HCT116 (cell line): Measurements from ENCODE around the gene PDZRN4. TPM values are rescaled to one million over a fixed set of nuclear protein-coding genes. Genes with fewer than 3 reads are reported as not detected.

ENCODE experiments used
- ATAC-seq: fragments of 200-7000 bp; cut with Tn5 transposase; 2 replicates; pipeline ENCODE4 v1.9.1; 2020; ENCODE audit warnings: mild to moderate bottlenecking, moderate library complexity
- BruUV-seq: library from RNA; stranded (reverse); fragments of 400-500 nt; replicated peaks from 2 replicates; lab custom pipeline; 2021; lab: Mats Ljungman, UMichigan
- CTCF ChIA-PET: fragments of 300-600 bp; sonication (Branson Sonifier 250); formaldehyde crosslinking; loops from one replicate; lab custom pipeline; 2021; ENCODE audit warnings: antibody characterized with exemption; lab: Charles Lee
- POLR2A ChIA-PET: fragments of 300-600, 350-600 bp; sonication (Branson Sonifier 250); formaldehyde crosslinking; loops from one replicate; lab custom pipeline; 2021; ENCODE audit warnings: antibody characterized with exemption; lab: Charles Lee
- RAD21 ChIA-PET, 2 experiments: fragments of 300-600 bp; sonication (Branson Sonifier 250); formaldehyde crosslinking; loops; one replicate each; lab custom pipeline; 2023; ENCODE audit warnings: low total read pairs in 2 of 2; ENCODE audit not compliant: uncharacterized antibody in 2 of 2, unreplicated experiment in 2 of 2, low non-redundant PET in 1 of 2; lab: Charles Lee
- DNase-seq: peaks from one replicate; pipeline ENCODE4 v3.0.0-alpha.2; 2010; ENCODE audit warnings: low read depth, low spot score
- H2AFZ ChIP-seq: fragments of 200-600 bp; shearing (Covaris generic), sonication (generic); 2 replicates; pipeline ENCODE4 v1.6.1; 2017; ENCODE audit warnings: low read depth, mixed run types, mixed read lengths, antibody characterized with exemption, low read length; ENCODE audit not compliant: poor library complexity, severe bottlenecking
- H3K27ac ChIP-seq: 2 replicates; pipeline ENCODE4 v1.5.1; 2012; ENCODE audit warnings: low read depth, low read length
- H3K27me3 ChIP-seq: fragments of 200-600 bp; sonication (generic); 2 replicates; pipeline ENCODE4 v1.6.1; 2016; ENCODE audit warnings: mixed run types, low read length, mixed read lengths; ENCODE audit not compliant: insufficient read depth
- H3K36me3 ChIP-seq, 2 experiments: fragments of 200-500 bp in 1 of 2; fragments of 200-600 bp in 1 of 2; sonication (Bioruptor generic) in 1 of 2; sonication (generic) in 1 of 2; 2 replicates each; pipeline versions ENCODE4 v1.5.1 to v1.6.1; 2014 to 2016; ENCODE audit warnings: low read length in 2 of 2, inconsistent platforms in 1 of 2, mixed read lengths in 1 of 2, mixed run types in 1 of 2; ENCODE audit not compliant: insufficient read depth in 2 of 2, control insufficient read depth in 1 of 2
- H3K4me1 ChIP-seq, 2 experiments: fragments of 200-600 bp in 1 of 2; sonication (generic) in 1 of 2; 2 replicates each; pipeline versions ENCODE4 v1.5.1 to v1.6.1; 2012 to 2017; ENCODE audit warnings: low read length in 2 of 2, inconsistent platforms in 1 of 2, mild to moderate bottlenecking in 1 of 2, mixed read lengths in 1 of 2, mixed run types in 1 of 2, moderate library complexity in 1 of 2; ENCODE audit not compliant: insufficient read depth in 2 of 2, control insufficient read depth in 1 of 2
- H3K4me2 ChIP-seq: fragments of 200-600 bp; sonication (generic); 2 replicates; pipeline ENCODE4 v1.6.1; 2017; ENCODE audit warnings: mixed run types, low read length, mixed read lengths
- H3K4me3 ChIP-seq, 2 experiments: fragments of 200-600 bp in 1 of 2; sonication (generic) in 1 of 2; replicated peaks in 1 of 2; 2 replicates each; pipeline ENCODE4 v1.5.1; 2011 to 2016; ENCODE audit warnings: low read length in 2 of 2, control low read depth in 1 of 2, low read depth in 1 of 2, mild to moderate bottlenecking in 1 of 2, mixed read lengths in 1 of 2, mixed run types in 1 of 2
- H3K79me2 ChIP-seq: fragments of 200-600 bp; sonication (generic); 2 replicates; pipeline ENCODE4 v1.6.1; 2017; ENCODE audit warnings: mild to moderate bottlenecking, mixed run types, low read length, moderate library complexity, mixed read lengths; ENCODE audit not compliant: insufficient read depth
- H3K9ac ChIP-seq: fragments of 200-600 bp; sonication (generic); 2 replicates; pipeline ENCODE4 v1.6.1; 2016; ENCODE audit warnings: low read length, mixed read lengths
- H3K9me2 ChIP-seq: fragments of 200-600 bp; sonication (generic), shearing (Covaris generic); 2 replicates; pipeline ENCODE4 v1.6.1; 2017; ENCODE audit warnings: mixed run types, mild to moderate bottlenecking, moderate library complexity; ENCODE audit not compliant: insufficient read depth
- H3K9me3 ChIP-seq, 2 experiments: fragments of 200-500 bp in 1 of 2; fragments of 200-600 bp in 1 of 2; sonication (Bioruptor generic) in 1 of 2; sonication (generic) in 1 of 2; 2 replicates each; pipeline ENCODE4 v1.6.1; 2014 to 2017; ENCODE audit warnings: low read length in 2 of 2, mixed read lengths in 2 of 2, inconsistent platforms in 1 of 2, low read depth in 1 of 2, mild to moderate bottlenecking in 1 of 2, mixed run types in 1 of 2, moderate library complexity in 1 of 2; ENCODE audit not compliant: control insufficient read depth in 1 of 2, insufficient read depth in 1 of 2
- H4K20me1 ChIP-seq: fragments of 200-600 bp; sonication (generic), shearing (Covaris generic); 2 replicates; pipeline ENCODE4 v1.6.1; 2017; ENCODE audit warnings: mixed run types, mild to moderate bottlenecking, moderate library complexity; ENCODE audit not compliant: insufficient read depth
- CBX3 ChIP-seq: IDR thresholded peaks from 2 replicates; pipeline ENCODE4 v1.6.1; 2012; ENCODE audit warnings: low read depth
- CEBPB ChIP-seq: IDR thresholded peaks from 2 replicates; pipeline ENCODE4 v1.6.1; 2012; ENCODE audit warnings: low read depth
- EGR1 ChIP-seq: IDR thresholded peaks from 2 replicates; pipeline ENCODE4 v1.6.1; 2012; ENCODE audit warnings: low read depth
- ELF1 ChIP-seq: IDR thresholded peaks from 2 replicates; pipeline ENCODE4 v1.6.1; 2012; ENCODE audit warnings: low read depth, borderline replicate concordance
- EZH2phosphoT487 ChIP-seq: fragments of 200-600 bp; IDR thresholded peaks from 2 replicates; pipeline ENCODE4 v1.6.1; 2018; ENCODE audit warnings: antibody characterized with exemption, borderline replicate concordance
- MAX ChIP-seq: IDR thresholded peaks from 2 replicates; pipeline ENCODE4 v1.6.1; 2012
- POLR2AphosphoS5 ChIP-seq: IDR thresholded peaks from 2 replicates; pipeline ENCODE4 v1.6.1; 2011; ENCODE audit warnings: mild to moderate bottlenecking, low read depth, low read length, moderate library complexity
- SRF ChIP-seq: IDR thresholded peaks from 2 replicates; pipeline ENCODE4 v1.6.1; 2012; ENCODE audit warnings: low read depth
- intact Hi-C: fragments of 100-400 bp; cut with micrococcal nuclease; formaldehyde crosslinking; loops from 2 replicates; pipeline ENCODE4 v1.10.0; 2022
- total RNA-seq: library from RNA; stranded (reverse); gene quantifications from one replicate; pipeline ENCODE4 v1.2.1, GENCODE V29; 2021; ENCODE audit not compliant: unreplicated experiment
- TF ChIP-seq, protein P1 (sequence below): IDR thresholded peaks from 2 replicates; pipeline ENCODE4 v1.6.1; 2012; ENCODE audit warnings: low read depth

The PDZRN4 gene
- total RNA-seq, 1 experiment from 2014 or later = not detected

DNA sequence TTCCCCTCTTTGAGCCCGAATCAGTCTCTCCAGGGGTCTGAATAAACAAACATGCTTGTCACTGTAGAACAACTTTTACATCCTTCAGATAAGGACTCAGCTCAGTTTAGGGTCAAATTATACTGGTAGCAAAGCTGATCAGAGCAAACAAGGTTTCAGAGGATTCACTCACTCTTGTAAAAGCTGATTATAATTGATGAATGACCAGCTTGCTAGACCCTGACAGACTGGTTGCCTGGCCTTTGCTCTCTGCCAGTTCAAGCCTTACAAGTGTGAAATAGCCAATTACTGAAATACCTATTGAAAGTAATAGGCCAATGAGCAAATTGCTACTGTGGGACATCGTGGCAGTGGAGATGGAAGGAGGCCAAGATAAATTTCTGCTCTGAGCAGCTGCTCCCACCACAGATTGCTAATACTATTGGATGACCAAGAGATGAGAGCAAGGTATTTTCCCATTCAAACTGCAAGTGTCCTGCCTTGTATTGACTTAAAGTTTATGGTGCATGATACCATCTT lies 177.6 kb downstream of the PDZRN4 start:
- H3K4me2 ChIP-seq = no peak overlapping the region
- ChIA-PET RAD21 (no interaction called here), POLR2A (no interaction called here), CTCF (no interaction called here)
- no peaks in the 10 kb centered on the region for H3K27me3 ChIP-seq
- H3K27ac ChIP-seq = no peak overlapping the region
- H4K20me1 ChIP-seq = no peaks in the 10 kb centered on the region
- no peak overlapping the region for H2AFZ ChIP-seq
- no peak overlapping the region for H3K4me3 ChIP-seq
- intact Hi-C loops = no loop called here
- no peak for TF ChIP-seq ELF1
- no peak for TF ChIP-seq CEBPB
- no peak for TF ChIP-seq POLR2AphosphoS5
- TF ChIP-seq EZH2phosphoT487 = no peak
- TF ChIP-seq EGR1 = no peak
- TF ChIP-seq, protein P1, sequence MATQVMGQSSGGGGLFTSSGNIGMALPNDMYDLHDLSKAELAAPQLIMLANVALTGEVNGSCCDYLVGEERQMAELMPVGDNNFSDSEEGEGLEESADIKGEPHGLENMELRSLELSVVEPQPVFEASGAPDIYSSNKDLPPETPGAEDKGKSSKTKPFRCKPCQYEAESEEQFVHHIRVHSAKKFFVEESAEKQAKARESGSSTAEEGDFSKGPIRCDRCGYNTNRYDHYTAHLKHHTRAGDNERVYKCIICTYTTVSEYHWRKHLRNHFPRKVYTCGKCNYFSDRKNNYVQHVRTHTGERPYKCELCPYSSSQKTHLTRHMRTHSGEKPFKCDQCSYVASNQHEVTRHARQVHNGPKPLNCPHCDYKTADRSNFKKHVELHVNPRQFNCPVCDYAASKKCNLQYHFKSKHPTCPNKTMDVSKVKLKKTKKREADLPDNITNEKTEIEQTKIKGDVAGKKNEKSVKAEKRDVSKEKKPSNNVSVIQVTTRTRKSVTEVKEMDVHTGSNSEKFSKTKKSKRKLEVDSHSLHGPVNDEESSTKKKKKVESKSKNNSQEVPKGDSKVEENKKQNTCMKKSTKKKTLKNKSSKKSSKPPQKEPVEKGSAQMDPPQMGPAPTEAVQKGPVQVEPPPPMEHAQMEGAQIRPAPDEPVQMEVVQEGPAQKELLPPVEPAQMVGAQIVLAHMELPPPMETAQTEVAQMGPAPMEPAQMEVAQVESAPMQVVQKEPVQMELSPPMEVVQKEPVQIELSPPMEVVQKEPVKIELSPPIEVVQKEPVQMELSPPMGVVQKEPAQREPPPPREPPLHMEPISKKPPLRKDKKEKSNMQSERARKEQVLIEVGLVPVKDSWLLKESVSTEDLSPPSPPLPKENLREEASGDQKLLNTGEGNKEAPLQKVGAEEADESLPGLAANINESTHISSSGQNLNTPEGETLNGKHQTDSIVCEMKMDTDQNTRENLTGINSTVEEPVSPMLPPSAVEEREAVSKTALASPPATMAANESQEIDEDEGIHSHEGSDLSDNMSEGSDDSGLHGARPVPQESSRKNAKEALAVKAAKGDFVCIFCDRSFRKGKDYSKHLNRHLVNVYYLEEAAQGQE = no peak
- no peak for TF ChIP-seq SRF
- TF ChIP-seq CBX3 = no peak
- no peak for TF ChIP-seq MAX
- BruUV-seq = no TSS peak
- H3K9me3 ChIP-seq = no peaks in the 10 kb centered on the region
- no peaks in the 10 kb centered on the region for H3K36me3 ChIP-seq
- H3K9me2 ChIP-seq = no peaks in the 10 kb centered on the region
- no peaks in the 10 kb centered on the region for H3K79me2 ChIP-seq
- no peak overlapping the region for H3K9ac ChIP-seq
- ATAC-seq = no peak
- DNase-seq = no peak
- no peaks in the 10 kb centered on the region for H3K4me1 ChIP-seq
